IMR-90 (cell line): ENCODE results near the gene RNF130.

Experiments
- BHLHE40 ChIP-seq: fragments of 150-350 bp; IDR thresholded peaks from 2 replicates; pipeline ENCODE4 v1.6.1; 2016; ENCODE audit warnings: mild to moderate bottlenecking, low read depth, low read length
- CEBPB ChIP-seq: IDR thresholded peaks from 2 replicates; pipeline ENCODE4 v1.6.1; 2012; ENCODE audit warnings: low read depth, low read length, improper control_type of control experiment
- CHD1 ChIP-seq: IDR thresholded peaks from 2 replicates; pipeline ENCODE4 v1.6.1; 2012; ENCODE audit warnings: low read depth, low read length, improper control_type of control experiment
- FOS ChIP-seq: fragments of 150-350 bp; IDR thresholded peaks from 2 replicates; pipeline ENCODE4 v1.6.1; 2016; ENCODE audit warnings: low read depth, low read length
- MAFK ChIP-seq: IDR thresholded peaks from 2 replicates; pipeline ENCODE4 v1.6.1; 2012; ENCODE audit warnings: low read depth, low read length, improper control_type of control experiment
- MAZ ChIP-seq: IDR thresholded peaks from 2 replicates; pipeline ENCODE4 v1.6.1; 2012; ENCODE audit warnings: low read depth, mild to moderate bottlenecking, low read length, improper control_type of control experiment, moderate library complexity, borderline replicate concordance
- POLR2A ChIP-seq: IDR thresholded peaks from 2 replicates; pipeline ENCODE4 v1.6.1; 2012; ENCODE audit warnings: mild to moderate bottlenecking, low read depth, low read length
- RAD21 ChIP-seq: IDR thresholded peaks from 2 replicates; pipeline ENCODE4 v1.6.1; 2012; ENCODE audit warnings: low read length, improper control_type of control experiment
- RCOR1 ChIP-seq: IDR thresholded peaks from 2 replicates; pipeline ENCODE4 v1.6.1; 2012; ENCODE audit warnings: mild to moderate bottlenecking, low read length, improper control_type of control experiment; ENCODE audit not compliant: insufficient replicate concordance
- RFX5 ChIP-seq: IDR thresholded peaks from 2 replicates; pipeline ENCODE4 v1.8.0; 2012; ENCODE audit warnings: low read depth, mild to moderate bottlenecking, low read length, moderate library complexity
- SMC3 ChIP-seq: fragments of 150-350 bp; IDR thresholded peaks from 2 replicates; pipeline ENCODE4 v1.6.1; 2016; ENCODE audit warnings: low read depth, mild to moderate bottlenecking, antibody characterized with exemption, low read length, moderate library complexity
- TF ChIP-seq, protein P1 (sequence below): conservative IDR thresholded peaks from 2 replicates; pipeline ENCODE4 v1.5.1; 2012; ENCODE audit warnings: mild to moderate bottlenecking, low read depth, low read length, improper control_type of control experiment
- TF ChIP-seq, protein P2 (sequence below): fragments of 150-350 bp; IDR thresholded peaks from 2 replicates; pipeline ENCODE4 v1.6.1; 2017; ENCODE audit warnings: mild to moderate bottlenecking, antibody characterized with exemption, low read length, low read depth
- TF ChIP-seq, protein P3 (sequence below): fragments of 150-350 bp; IDR thresholded peaks from 2 replicates; pipeline ENCODE4 v1.6.1; 2016; ENCODE audit warnings: low read depth, mild to moderate bottlenecking, low read length, moderate library complexity, borderline replicate concordance

DNA sequence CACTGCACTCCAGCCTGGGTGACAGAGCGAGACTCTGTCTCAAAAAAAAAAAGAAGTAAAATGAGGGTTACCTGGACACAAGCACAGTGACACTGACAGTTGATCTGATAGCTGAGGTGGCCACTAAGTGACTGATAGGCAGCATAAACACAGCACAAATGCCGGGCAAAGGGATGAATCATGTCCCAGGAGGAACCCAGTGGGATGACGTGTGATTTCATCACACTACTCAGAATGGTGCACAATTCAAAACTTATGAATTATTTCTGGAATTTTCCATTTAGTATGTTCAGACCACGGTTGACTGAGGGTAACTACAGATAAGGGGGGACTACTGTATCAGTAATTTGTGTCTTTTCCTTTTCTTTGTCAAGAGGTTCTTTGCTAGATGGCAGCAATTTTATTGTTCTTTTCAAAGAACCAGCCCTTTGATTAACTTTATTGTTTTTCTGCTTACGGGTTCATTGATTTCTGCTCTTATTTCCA lies 34.3 kb upstream of the RNF130 start:
- no peak for TF ChIP-seq CEBPB
- TF ChIP-seq POLR2A, result no peak
- TF ChIP-seq, protein P1, sequence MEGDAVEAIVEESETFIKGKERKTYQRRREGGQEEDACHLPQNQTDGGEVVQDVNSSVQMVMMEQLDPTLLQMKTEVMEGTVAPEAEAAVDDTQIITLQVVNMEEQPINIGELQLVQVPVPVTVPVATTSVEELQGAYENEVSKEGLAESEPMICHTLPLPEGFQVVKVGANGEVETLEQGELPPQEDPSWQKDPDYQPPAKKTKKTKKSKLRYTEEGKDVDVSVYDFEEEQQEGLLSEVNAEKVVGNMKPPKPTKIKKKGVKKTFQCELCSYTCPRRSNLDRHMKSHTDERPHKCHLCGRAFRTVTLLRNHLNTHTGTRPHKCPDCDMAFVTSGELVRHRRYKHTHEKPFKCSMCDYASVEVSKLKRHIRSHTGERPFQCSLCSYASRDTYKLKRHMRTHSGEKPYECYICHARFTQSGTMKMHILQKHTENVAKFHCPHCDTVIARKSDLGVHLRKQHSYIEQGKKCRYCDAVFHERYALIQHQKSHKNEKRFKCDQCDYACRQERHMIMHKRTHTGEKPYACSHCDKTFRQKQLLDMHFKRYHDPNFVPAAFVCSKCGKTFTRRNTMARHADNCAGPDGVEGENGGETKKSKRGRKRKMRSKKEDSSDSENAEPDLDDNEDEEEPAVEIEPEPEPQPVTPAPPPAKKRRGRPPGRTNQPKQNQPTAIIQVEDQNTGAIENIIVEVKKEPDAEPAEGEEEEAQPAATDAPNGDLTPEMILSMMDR, result no peak
- TF ChIP-seq SMC3, result no peak
- TF ChIP-seq RAD21, result no peak
- TF ChIP-seq, protein P2, sequence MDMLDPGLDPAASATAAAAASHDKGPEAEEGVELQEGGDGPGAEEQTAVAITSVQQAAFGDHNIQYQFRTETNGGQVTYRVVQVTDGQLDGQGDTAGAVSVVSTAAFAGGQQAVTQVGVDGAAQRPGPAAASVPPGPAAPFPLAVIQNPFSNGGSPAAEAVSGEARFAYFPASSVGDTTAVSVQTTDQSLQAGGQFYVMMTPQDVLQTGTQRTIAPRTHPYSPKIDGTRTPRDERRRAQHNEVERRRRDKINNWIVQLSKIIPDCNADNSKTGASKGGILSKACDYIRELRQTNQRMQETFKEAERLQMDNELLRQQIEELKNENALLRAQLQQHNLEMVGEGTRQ, result no peak
- TF ChIP-seq, protein P3, sequence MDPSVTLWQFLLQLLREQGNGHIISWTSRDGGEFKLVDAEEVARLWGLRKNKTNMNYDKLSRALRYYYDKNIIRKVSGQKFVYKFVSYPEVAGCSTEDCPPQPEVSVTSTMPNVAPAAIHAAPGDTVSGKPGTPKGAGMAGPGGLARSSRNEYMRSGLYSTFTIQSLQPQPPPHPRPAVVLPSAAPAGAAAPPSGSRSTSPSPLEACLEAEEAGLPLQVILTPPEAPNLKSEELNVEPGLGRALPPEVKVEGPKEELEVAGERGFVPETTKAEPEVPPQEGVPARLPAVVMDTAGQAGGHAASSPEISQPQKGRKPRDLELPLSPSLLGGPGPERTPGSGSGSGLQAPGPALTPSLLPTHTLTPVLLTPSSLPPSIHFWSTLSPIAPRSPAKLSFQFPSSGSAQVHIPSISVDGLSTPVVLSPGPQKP, result no peak
- no peak for TF ChIP-seq FOS
- no peak for TF ChIP-seq RCOR1
- no peak for TF ChIP-seq MAFK
- no peak for TF ChIP-seq RFX5
- no peak for TF ChIP-seq BHLHE40
- no peak for TF ChIP-seq CHD1
- no peak for TF ChIP-seq MAZ
